ENCODE data around the gene CD34.

DNA sequence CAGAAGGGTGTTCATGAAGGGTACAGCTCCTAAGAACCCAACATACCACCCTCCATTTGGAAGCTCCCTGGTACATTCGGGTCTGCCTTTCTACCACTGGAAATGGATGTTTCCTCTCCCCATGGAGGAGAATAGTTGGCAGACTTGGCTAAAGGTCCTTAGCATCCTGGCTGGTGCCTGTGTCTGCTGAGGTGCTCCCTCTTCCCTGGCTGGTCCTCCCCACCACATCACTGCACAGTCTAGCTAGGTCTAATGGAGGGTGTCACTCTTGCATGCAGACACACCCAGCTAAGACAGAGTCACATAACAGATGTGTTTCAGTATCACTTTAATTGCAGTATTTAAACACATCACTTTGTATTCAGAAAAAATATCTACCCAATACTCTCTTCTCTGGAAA, 24.7 kb downstream of the CD34 start:
- TF ChIP-seq, protein P1, sequence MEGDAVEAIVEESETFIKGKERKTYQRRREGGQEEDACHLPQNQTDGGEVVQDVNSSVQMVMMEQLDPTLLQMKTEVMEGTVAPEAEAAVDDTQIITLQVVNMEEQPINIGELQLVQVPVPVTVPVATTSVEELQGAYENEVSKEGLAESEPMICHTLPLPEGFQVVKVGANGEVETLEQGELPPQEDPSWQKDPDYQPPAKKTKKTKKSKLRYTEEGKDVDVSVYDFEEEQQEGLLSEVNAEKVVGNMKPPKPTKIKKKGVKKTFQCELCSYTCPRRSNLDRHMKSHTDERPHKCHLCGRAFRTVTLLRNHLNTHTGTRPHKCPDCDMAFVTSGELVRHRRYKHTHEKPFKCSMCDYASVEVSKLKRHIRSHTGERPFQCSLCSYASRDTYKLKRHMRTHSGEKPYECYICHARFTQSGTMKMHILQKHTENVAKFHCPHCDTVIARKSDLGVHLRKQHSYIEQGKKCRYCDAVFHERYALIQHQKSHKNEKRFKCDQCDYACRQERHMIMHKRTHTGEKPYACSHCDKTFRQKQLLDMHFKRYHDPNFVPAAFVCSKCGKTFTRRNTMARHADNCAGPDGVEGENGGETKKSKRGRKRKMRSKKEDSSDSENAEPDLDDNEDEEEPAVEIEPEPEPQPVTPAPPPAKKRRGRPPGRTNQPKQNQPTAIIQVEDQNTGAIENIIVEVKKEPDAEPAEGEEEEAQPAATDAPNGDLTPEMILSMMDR (IDR thresholded peaks at IDR 0.05; ENCODE audit: low read depth, low read length) = no peak
- TF ChIP-seq POLR2A (IDR thresholded peaks at IDR 0.05; ENCODE audit: extremely low read depth, insufficient read length) (no peak), MAX (IDR thresholded peaks at IDR 0.05; ENCODE audit: low read depth, low read length) (no peak)

Measured in NB4 (cell line).